HEK293 (cell line): ENCODE results near the gene ABR.

ENCODE experiments used
- CTCF ChIA-PET: fragments of 350-600 bp; formaldehyde crosslinking; extraction: SDS; loops from one replicate; lab custom pipeline; 2021; ENCODE audit warnings: antibody characterized with exemption; lab: Yijun Ruan, JAX
- POLR2A ChIA-PET: fragments of 300-600 bp; formaldehyde crosslinking; extraction: SDS; loops from one replicate; lab custom pipeline; 2020; ENCODE audit warnings: antibody characterized with exemption, inconsistent platforms; lab: Yijun Ruan, JAX
- H3K27ac ChIP-seq: fragments of 200-500 bp; sonication (Bioruptor generic); 2 replicates; pipeline ENCODE4 v1.5.1; 2014; ENCODE audit warnings: low read depth, low read length, control low read depth, inconsistent platforms; ENCODE audit errors: extremely low read depth
- H3K36me3 ChIP-seq, 2 experiments: fragments of 200-500 bp in 1 of 2; sonication (Bioruptor generic) in 1 of 2; 1 replicate in 1 of 2; 2 replicates in 1 of 2; pipeline ENCODE4 v1.5.1; 2014 to 2017; ENCODE audit warnings: inconsistent platforms in 2 of 2, low read length in 2 of 2; ENCODE audit not compliant: control insufficient read depth in 2 of 2, insufficient read depth in 1 of 2
- H3K4me1 ChIP-seq: fragments of 200-500 bp; sonication (Bioruptor generic); 2 replicates; pipeline ENCODE4 v1.5.1; 2014; ENCODE audit warnings: mild to moderate bottlenecking, low read length, inconsistent platforms; ENCODE audit not compliant: control insufficient read depth, insufficient read depth
- H3K4me3 ChIP-seq: 2 replicates; pipeline ENCODE4 v1.5.1; 2011; ENCODE audit warnings: low read depth, mild to moderate bottlenecking, control low read depth, low read length, moderate library complexity
- H3K9me3 ChIP-seq: fragments of 200-500 bp; sonication (Bioruptor generic); 2 replicates; pipeline ENCODE4 v1.5.1; 2014; ENCODE audit warnings: low read depth, low read length, inconsistent platforms; ENCODE audit not compliant: control insufficient read depth, insufficient read depth
- BCL11B ChIP-seq: fragments of 450-650 bp; formaldehyde crosslinking; IDR thresholded peaks from 2 replicates; pipeline ENCODE4 v1.5.1; 2016; ENCODE audit warnings: low read depth, missing biosample characterization, missing genetic modification characterization
- FEZF1 ChIP-seq: fragments of 450-650 bp; formaldehyde crosslinking; IDR thresholded peaks from 2 replicates; pipeline ENCODE4 v1.5.1; 2016; ENCODE audit warnings: missing biosample characterization, missing genetic modification characterization
- GLIS1 ChIP-seq: fragments of 450-650 bp; formaldehyde crosslinking; IDR thresholded peaks from 2 replicates; pipeline ENCODE4 v1.5.1; 2016; ENCODE audit warnings: missing biosample characterization, missing genetic modification characterization
- KLF10 ChIP-seq: fragments of 450-650 bp; IDR thresholded peaks from 2 replicates; pipeline ENCODE4 v1.5.1; 2018; ENCODE audit warnings: missing biosample characterization, mild to moderate bottlenecking, missing genetic modification characterization
- OVOL3 ChIP-seq: fragments of 450-650 bp; formaldehyde crosslinking; IDR thresholded peaks from 2 replicates; pipeline ENCODE4 v1.5.1; 2016; ENCODE audit warnings: missing biosample characterization, missing genetic modification characterization
- PRDM4 ChIP-seq: fragments of 450-650 bp; formaldehyde crosslinking; IDR thresholded peaks from 2 replicates; pipeline ENCODE4 v1.5.1; 2017; ENCODE audit warnings: missing biosample characterization, missing genetic modification characterization
- SCRT1 ChIP-seq: fragments of 450-650 bp; formaldehyde crosslinking; IDR thresholded peaks from 2 replicates; pipeline ENCODE4 v1.5.1; 2016; ENCODE audit warnings: missing biosample characterization, missing genetic modification characterization, borderline replicate concordance
- SCRT2 ChIP-seq: fragments of 450-650 bp; formaldehyde crosslinking; IDR thresholded peaks from 2 replicates; pipeline ENCODE4 v1.5.1; 2016; ENCODE audit warnings: missing biosample characterization, missing genetic modification characterization
- SP3 ChIP-seq: fragments of 450-650 bp; formaldehyde crosslinking; IDR thresholded peaks from 2 replicates; pipeline ENCODE4 v1.5.1; 2016; ENCODE audit warnings: missing biosample characterization, missing genetic modification characterization
- TSHZ1 ChIP-seq: fragments of 450-650 bp; formaldehyde crosslinking; IDR thresholded peaks from 2 replicates; pipeline ENCODE4 v1.5.1; 2016; ENCODE audit warnings: missing biosample characterization, missing genetic modification characterization, borderline replicate concordance
- ZBTB7A ChIP-seq: fragments of 450-650 bp; formaldehyde crosslinking; IDR thresholded peaks from 2 replicates; pipeline ENCODE4 v1.5.1; 2016; ENCODE audit warnings: low read depth, missing biosample characterization, missing genetic modification characterization
- ZNF10 ChIP-seq: fragments of 450-650 bp; formaldehyde crosslinking; IDR thresholded peaks from 2 replicates; pipeline ENCODE4 v1.5.1; 2017; ENCODE audit warnings: missing biosample characterization, missing genetic modification characterization
- ZNF114 ChIP-seq: fragments of 450-650 bp; formaldehyde crosslinking; IDR thresholded peaks from 2 replicates; pipeline ENCODE4 v1.5.0; 2017; ENCODE audit warnings: missing biosample characterization, missing genetic modification characterization
- ZNF133 ChIP-seq: fragments of 450-650 bp; formaldehyde crosslinking; IDR thresholded peaks from 2 replicates; pipeline ENCODE4 v1.5.1; 2016; ENCODE audit warnings: missing biosample characterization, missing genetic modification characterization
- ZNF146 ChIP-seq: fragments of 450-650 bp; formaldehyde crosslinking; IDR thresholded peaks from 2 replicates; pipeline ENCODE4 v1.5.1; 2016; ENCODE audit warnings: missing biosample characterization, missing genetic modification characterization
- ZNF169 ChIP-seq: fragments of 450-650 bp; formaldehyde crosslinking; IDR thresholded peaks from 2 replicates; pipeline ENCODE4 v1.5.1; 2016; ENCODE audit warnings: missing biosample characterization, missing genetic modification characterization
- ZNF223 ChIP-seq: fragments of 450-650 bp; formaldehyde crosslinking; IDR thresholded peaks from 2 replicates; pipeline ENCODE4 v1.5.1; 2016; ENCODE audit warnings: missing biosample characterization, missing genetic modification characterization
- ZNF239 ChIP-seq: fragments of 450-650 bp; formaldehyde crosslinking; IDR thresholded peaks from 2 replicates; pipeline ENCODE4 v1.5.1; 2016; ENCODE audit warnings: missing biosample characterization, missing genetic modification characterization
- ZNF266 ChIP-seq: fragments of 450-650 bp; formaldehyde crosslinking; IDR thresholded peaks from 2 replicates; pipeline ENCODE4 v1.5.1; 2016; ENCODE audit warnings: missing biosample characterization, missing genetic modification characterization, low read depth
- ZNF341 ChIP-seq: fragments of 450-650 bp; formaldehyde crosslinking; IDR thresholded peaks from 2 replicates; pipeline ENCODE4; 2016; ENCODE audit warnings: low read depth, missing biosample characterization, missing genetic modification characterization
- ZNF473 ChIP-seq: fragments of 450-650 bp; formaldehyde crosslinking; IDR thresholded peaks from 2 replicates; pipeline ENCODE4 v1.5.1; 2017; ENCODE audit warnings: missing biosample characterization, missing genetic modification characterization
- ZNF530 ChIP-seq: fragments of 450-650 bp; formaldehyde crosslinking; IDR thresholded peaks from 2 replicates; pipeline ENCODE4 v1.5.1; 2016; ENCODE audit warnings: low read depth, missing biosample characterization, missing genetic modification characterization
- ZNF558 ChIP-seq: fragments of 450-650 bp; formaldehyde crosslinking; IDR thresholded peaks from 2 replicates; pipeline ENCODE4 v1.5.1; 2016; ENCODE audit warnings: missing biosample characterization, missing genetic modification characterization
- ZNF623 ChIP-seq: fragments of 450-650 bp; formaldehyde crosslinking; IDR thresholded peaks from 2 replicates; pipeline ENCODE4 v1.5.1; 2016; ENCODE audit warnings: missing biosample characterization, missing genetic modification characterization
- ZNF792 ChIP-seq: fragments of 450-650 bp; formaldehyde crosslinking; IDR thresholded peaks from 2 replicates; pipeline ENCODE4 v1.5.1; 2016; ENCODE audit warnings: missing biosample characterization, missing genetic modification characterization
- ZNF837 ChIP-seq: fragments of 450-650 bp; formaldehyde crosslinking; IDR thresholded peaks from 2 replicates; pipeline ENCODE4 v1.5.1; 2016; ENCODE audit warnings: missing biosample characterization, missing genetic modification characterization
- ZSCAN16 ChIP-seq: fragments of 450-650 bp; formaldehyde crosslinking; IDR thresholded peaks from 2 replicates; pipeline ENCODE4 v1.5.1; 2016; ENCODE audit warnings: missing biosample characterization, missing genetic modification characterization
- ZXDB ChIP-seq: fragments of 450-650 bp; formaldehyde crosslinking; IDR thresholded peaks from 2 replicates; pipeline ENCODE4 v1.5.1; 2016; ENCODE audit warnings: missing biosample characterization, missing genetic modification characterization

ABR gene

GRCh38 chr17:988561-988960 is 191.2 kb downstream of the ABR start:
- H3K4me3 ChIP-seq = no peak overlapping the region
- ChIA-PET POLR2A (no interaction called here), CTCF (interaction anchor here (0.5 kb wide), 1 partner anchor 468 kb away, joined by 3 read pairs; no protein-coding TSS in a partner anchor)
- H3K36me3 ChIP-seq = no peaks in the 10 kb centered on the region
- TF ChIP-seq ZNF114 (tag by site-specific recombination) (no peak), PRDM4 (tag by site-specific recombination) (no peak), ZNF837 (tag by site-specific recombination) (no peak), KLF10 (no peak), ZNF223 (tag by site-specific recombination) (no peak), ZNF239 (tag by site-specific recombination) (no peak), ZNF558 (tag by site-specific recombination) (no peak), ZBTB7A (tag by site-specific recombination) (no peak), ZXDB (tag by site-specific recombination) (no peak), ZNF10 (tag by site-specific recombination) (no peak), ZNF169 (tag by site-specific recombination) (no peak), FEZF1 (tag by site-specific recombination) (no peak)
- H3K9me3 ChIP-seq = no peaks in the 10 kb centered on the region
- no peaks in the 10 kb centered on the region for H3K4me1 ChIP-seq
- H3K27ac ChIP-seq = no peak overlapping the region

DNA sequence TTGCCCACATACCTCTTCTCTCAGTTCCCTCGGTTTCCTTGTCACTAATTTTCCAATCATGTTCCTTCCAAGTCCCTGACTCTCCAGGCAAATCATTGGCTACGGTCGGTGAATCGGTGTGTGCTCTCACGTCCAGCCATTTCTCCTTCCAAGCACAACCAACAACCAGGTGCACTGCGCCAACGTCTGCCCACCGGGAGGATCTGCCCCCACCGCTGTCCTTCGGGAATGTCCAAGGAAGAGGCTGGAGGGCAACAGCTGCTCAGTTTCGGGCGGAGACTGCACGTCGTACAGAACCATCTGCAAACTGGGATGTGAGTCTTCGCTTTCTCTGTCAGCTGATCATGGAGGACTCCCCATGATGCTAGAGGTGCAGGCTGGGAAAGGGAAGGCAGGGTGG is 191.8 kb downstream of the ABR start:
- TF ChIP-seq SP3 (tag by site-specific recombination) = no peak
- no peak for TF ChIP-seq ZNF792
- TF ChIP-seq ZNF473 (tag by site-specific recombination) = no peak
- no peak for TF ChIP-seq SCRT2 (tag by site-specific recombination)
- TF ChIP-seq ZNF530 (tag by site-specific recombination) = no peak
- no peak for TF ChIP-seq ZNF266
- TF ChIP-seq BCL11B (tag by site-specific recombination) = no peak
- no peak for TF ChIP-seq GLIS1 (tag by site-specific recombination)
- TF ChIP-seq ZNF623 (tag by site-specific recombination) = no peak
- TF ChIP-seq ZSCAN16 = no peak
- TF ChIP-seq ZNF146 = no peak
- no peaks in the 10 kb centered on the region for H3K9me3 ChIP-seq
- no peak overlapping the region for H3K4me3 ChIP-seq
- no peak overlapping the region for H3K27ac ChIP-seq
- POLR2A ChIA-PET = no interaction called here
- CTCF ChIA-PET = interaction anchor here (0.5 kb wide), 3 partner anchors 88 to 778 kb away, joined by 3 read pairs; no protein-coding TSS in a partner anchor
- no peaks in the 10 kb centered on the region for H3K4me1 ChIP-seq
- H3K36me3 ChIP-seq = no peaks in the 10 kb centered on the region

DNA sequence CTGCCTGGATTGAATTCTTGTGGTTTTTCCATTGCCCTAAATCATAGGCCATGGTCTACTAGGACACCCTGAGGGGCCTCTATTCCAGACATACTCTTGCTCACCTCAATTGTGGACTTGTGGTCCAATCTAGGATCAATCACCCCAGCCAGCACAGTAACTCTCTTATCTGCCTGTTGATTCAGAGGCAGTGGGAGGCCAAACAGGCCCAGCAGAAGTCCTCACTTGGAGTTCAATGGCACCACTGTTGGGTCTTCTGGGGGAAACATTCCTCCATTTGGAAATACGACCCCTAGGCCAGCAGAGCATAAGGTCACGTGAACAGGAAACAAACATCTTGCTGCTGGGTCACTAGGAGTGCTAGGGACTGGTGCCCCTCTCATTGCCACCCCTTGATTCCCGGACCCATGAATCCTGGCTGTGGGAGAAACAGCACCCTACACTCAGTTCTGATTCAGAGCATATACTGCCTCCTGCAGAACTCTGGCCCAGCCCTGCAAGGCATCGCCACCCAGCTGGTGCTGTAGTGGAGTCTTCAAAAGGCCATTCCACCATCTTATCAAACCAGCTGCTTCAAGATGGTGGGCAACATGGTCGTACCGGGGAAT is 193.4 kb downstream of the ABR start:
- ChIA-PET POLR2A (interaction anchor here (0.6 to 2.0 kb wide), 2 partner anchors 204 to 237 kb away, joined by 4 to 5 read pairs; partner anchors contain the start of genes GLOD4 and MRM3), CTCF (interaction anchor here (1.3 to 1.5 kb wide), 2 partner anchors 10 to 69 kb away, joined by 6 to 10 read pairs; partner anchors contain the start of gene TIMM22)
- Histone ChIP-seq H3K27ac (no peak overlapping the region), H3K9me3 (no peaks in the 10 kb centered on the region), H3K36me3 (no peaks in the 10 kb centered on the region), H3K4me1 (no peaks in the 10 kb centered on the region), H3K4me3 (no peak overlapping the region)
- TF ChIP-seq TSHZ1 (tag by site-specific recombination) (no peak), SCRT1 (no peak), OVOL3 (tag by site-specific recombination) (no peak), ZNF266 (no peak), ZNF341 (tag by site-specific recombination) (no peak), ZNF133 (tag by site-specific recombination) (no peak)
